ENCODE measurements around the gene RENBP.

DNA sequence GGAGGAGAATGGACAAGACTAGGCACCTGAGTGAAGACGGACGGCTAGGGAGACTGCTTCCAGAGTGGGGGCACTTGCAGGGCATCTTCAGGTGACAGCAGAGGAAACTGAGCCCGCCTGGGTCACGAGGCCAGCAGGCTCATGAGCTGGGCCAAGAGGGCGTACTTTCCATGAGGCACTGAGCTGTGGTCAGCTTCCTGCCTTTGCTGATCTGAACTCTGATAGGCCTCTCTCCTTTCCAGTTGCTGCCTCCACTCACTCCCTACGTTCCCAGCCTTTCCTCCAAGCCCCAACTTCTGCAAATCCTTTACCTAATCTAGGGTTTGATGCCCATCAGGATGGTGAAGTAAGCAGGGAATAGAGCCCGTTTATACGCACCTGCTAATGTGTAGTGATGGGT, 57.1 kb downstream of the RENBP start:
- TF ChIP-seq POLR2A (IDR thresholded peaks at IDR 0.05), result no peak
- TF ChIP-seq CTCF (IDR thresholded peaks at IDR 0.05), result no peak
